ENCODE results near the gene DECR2. TPM values are rescaled to one million over a fixed set of nuclear protein-coding genes. Genes with fewer than 3 reads are reported as not detected.

DECR2 gene
- total RNA-seq, 1 donor from 2014 or later, result 8.4 TPM

GRCh38 chr16:392450-393030, 9.1 kb upstream of the DECR2 start:
- H3K4me3 ChIP-seq, result no peak overlapping the region
- H3K27me3 ChIP-seq (ENCODE audit: low read depth), result no peaks in the 10 kb centered on the region
- no peaks in the 10 kb centered on the region for H3K36me3 ChIP-seq
- no peak overlapping the region for H3K27ac ChIP-seq (replicated peaks)
- intact Hi-C loops (cut with micrococcal nuclease), result no loop called here
- TF ChIP-seq CTCF (IDR thresholded peaks at IDR 0.05; ENCODE audit: borderline replicate concordance), result no peak
- H3K4me1 ChIP-seq, result peaks cover 27% of the 10 kb centered on the region
- no peak for DNase-seq
- H3K9me3 ChIP-seq (replicated peaks), result no peaks in the 10 kb centered on the region

GRCh38 chr16:396199-396598, 5.5 kb upstream of the DECR2 start:
- peaks cover 6% of the 10 kb centered on the region for H3K36me3 ChIP-seq
- H3K27ac ChIP-seq (replicated peaks), result peak overlapping the region; percentile 91
- peaks cover 27% of the 10 kb centered on the region for H3K4me1 ChIP-seq
- no peak for TF ChIP-seq CTCF (IDR thresholded peaks at IDR 0.05; ENCODE audit: borderline replicate concordance)
- intact Hi-C loops (cut with micrococcal nuclease), result no loop called here
- no peaks in the 10 kb centered on the region for H3K27me3 ChIP-seq (ENCODE audit: low read depth)
- peak overlapping the region; percentile 75 for H3K4me3 ChIP-seq
- H3K9me3 ChIP-seq (replicated peaks), result no peaks in the 10 kb centered on the region
- DNase-seq, result no peak

GRCh38 chr16:396605-397004, 5.1 kb upstream of the DECR2 start:
- Histone ChIP-seq H3K4me1 (peaks cover 30% of the 10 kb centered on the region), H3K4me3 (peak overlapping the region; percentile 75), H3K27ac (replicated peaks) (peak overlapping the region; percentile 91), H3K36me3 (peaks cover 6% of the 10 kb centered on the region), H3K27me3 (ENCODE audit: low read depth) (no peaks in the 10 kb centered on the region), H3K9me3 (replicated peaks) (no peaks in the 10 kb centered on the region)
- TF ChIP-seq CTCF (IDR thresholded peaks at IDR 0.05; ENCODE audit: borderline replicate concordance), result no peak
- intact Hi-C loops (cut with micrococcal nuclease), result no loop called here
- peak; percentile 56 for DNase-seq

GRCh38 chr16:397135-397661, 4.5 kb upstream of the DECR2 start, which contains the start of gene NME4:
Gene NME4 (plus strand): TSS chr16:397199. CDS start chr16:397223, 24 bp downstream.
- no peak for DNase-seq
- Histone ChIP-seq H3K9me3 (replicated peaks) (no peaks in the 10 kb centered on the region), H3K27ac (replicated peaks) (peak within 1 kb of the TSS; percentile 91), H3K4me1 (peaks cover 35% of the 10 kb centered on the region), H3K27me3 (ENCODE audit: low read depth) (no peaks in the 10 kb centered on the region), H3K4me3 (peak within 1 kb of the TSS; percentile 75), H3K36me3 (peaks cover 6% of the 10 kb centered on the region)
- TF ChIP-seq CTCF (IDR thresholded peaks at IDR 0.05; ENCODE audit: borderline replicate concordance), result no peak
- intact Hi-C loops (cut with micrococcal nuclease), result no loop called here

- Histone ChIP-seq H3K4me1 (peaks cover 42% of the 10 kb centered on the region), H3K36me3 (peaks cover 6% of the 10 kb centered on the region), H3K27ac (replicated peaks) (peak overlapping the region; percentile 91), H3K27me3 (ENCODE audit: low read depth) (no peaks in the 10 kb centered on the region), H3K9me3 (replicated peaks) (no peaks in the 10 kb centered on the region), H3K4me3 (peak overlapping the region; percentile 75)
- peak; percentile 74 for DNase-seq
- intact Hi-C loops (cut with micrococcal nuclease), result no loop called here
- peak; percentile 63 for TF ChIP-seq CTCF (IDR thresholded peaks at IDR 0.05; ENCODE audit: borderline replicate concordance)
Observed at GRCh38 chr16:397736-398332, 3.9 kb upstream of the DECR2 start.
